ENCODE data around the gene ZNF385D.

The ZNF385D gene

GRCh38 chr3:21747376-21747775, 3.6 kb downstream of the ZNF385D start:
- DNase-seq, result no peak

- peak; percentile 55 for DNase-seq
Observed at GRCh38 chr3:21745966-21746365, 5.0 kb downstream of the ZNF385D start.

- DNase-seq, result no peak
Observed at GRCh38 chr3:21744793-21745192, 6.2 kb downstream of the ZNF385D start.

- DNase-seq, result no peak
Observed at GRCh38 chr3:21738935-21739702, 11.9 kb downstream of the ZNF385D start.

- no peak for DNase-seq
Observed at GRCh38 chr3:21738283-21738682, 12.7 kb downstream of the ZNF385D start.

GRCh38 chr3:21734746-21735145, 16.3 kb downstream of the ZNF385D start:
- DNase-seq, result no peak

GRCh38 chr3:21729888-21730459, 21.0 kb downstream of the ZNF385D start:
- no peak for DNase-seq

- DNase-seq, result peak; percentile 63
Observed at GRCh38 chr3:21729331-21729730, 21.7 kb downstream of the ZNF385D start.

GRCh38 chr3:21722768-21723167, 28.2 kb downstream of the ZNF385D start:
- DNase-seq, result no peak

- no peak for DNase-seq
Observed at GRCh38 chr3:21722301-21722700, 28.7 kb downstream of the ZNF385D start.

GRCh38 chr3:21718943-21719591, 31.9 kb downstream of the ZNF385D start:
- no peak for DNase-seq

- DNase-seq, result no peak
Observed at GRCh38 chr3:21718161-21718765, 32.7 kb downstream of the ZNF385D start.

- DNase-seq, result no peak
Observed at GRCh38 chr3:21715662-21716061, 35.3 kb downstream of the ZNF385D start.

- no peak for DNase-seq
Observed at GRCh38 chr3:21705769-21706168, 45.2 kb downstream of the ZNF385D start.

GRCh38 chr3:21704796-21705195, 46.2 kb downstream of the ZNF385D start:
- DNase-seq, result no peak

- no peak for DNase-seq
Observed at GRCh38 chr3:21703291-21703690, 47.7 kb downstream of the ZNF385D start.

GRCh38 chr3:21697707-21698106, 53.3 kb downstream of the ZNF385D start:
- no peak for DNase-seq

GRCh38 chr3:21694506-21694905, 56.5 kb downstream of the ZNF385D start:
- DNase-seq, result no peak

- DNase-seq, result peak; percentile 25
Observed at GRCh38 chr3:21691036-21691435, 60.0 kb downstream of the ZNF385D start.

GRCh38 chr3:21682206-21682605, 68.8 kb downstream of the ZNF385D start:
- DNase-seq, result no peak

GRCh38 chr3:21673393-21673792, 77.6 kb downstream of the ZNF385D start:
- DNase-seq, result no peak

- DNase-seq, result no peak
Observed at GRCh38 chr3:21672303-21672702, 78.7 kb downstream of the ZNF385D start.

GRCh38 chr3:21670386-21670785, 80.6 kb downstream of the ZNF385D start:
- no peak for DNase-seq

- DNase-seq, result no peak
Observed at GRCh38 chr3:21668012-21668411, 83.0 kb downstream of the ZNF385D start.
